ENCODE results near the gene SCUBE3.

Gene SCUBE3

GRCh38 chr6:35192301-35192860 is 21.4 kb upstream of the SCUBE3 start:
- TF ChIP-seq CTCF (IDR thresholded peaks at IDR 0.05; ENCODE audit: low read depth, low read length): no peak
- H3K4me3 ChIP-seq (ENCODE audit: low read depth, low read length): no peak overlapping the region
- in situ Hi-C loops (cut with HindIII; ENCODE audit: low sequenced_read_pairs): no loop called here
- DNase-seq (ENCODE audit: low read depth, low spot score): no peak

GRCh38 chr6:35194390-35194789 is 19.4 kb upstream of the SCUBE3 start:
- in situ Hi-C loops (cut with HindIII; ENCODE audit: low sequenced_read_pairs): no loop called here
- no peak overlapping the region for H3K4me3 ChIP-seq (ENCODE audit: low read depth, low read length)
- TF ChIP-seq CTCF (IDR thresholded peaks at IDR 0.05; ENCODE audit: low read depth, low read length): no peak
- DNase-seq (ENCODE audit: low read depth, low spot score): no peak

- no peak overlapping the region for H3K4me3 ChIP-seq (ENCODE audit: low read depth, low read length)
- DNase-seq (ENCODE audit: low read depth, low spot score): no peak
- in situ Hi-C loops (cut with HindIII; ENCODE audit: low sequenced_read_pairs): no loop called here
- no peak for TF ChIP-seq CTCF (IDR thresholded peaks at IDR 0.05; ENCODE audit: low read depth, low read length)
Measured at GRCh38 chr6:35195120-35195780, 18.5 kb upstream of the SCUBE3 start.

GRCh38 chr6:35197196-35197595 is 16.6 kb upstream of the SCUBE3 start:
- no peak overlapping the region for H3K4me3 ChIP-seq (ENCODE audit: low read depth, low read length)
- DNase-seq (ENCODE audit: low read depth, low spot score): no peak
- TF ChIP-seq CTCF (IDR thresholded peaks at IDR 0.05; ENCODE audit: low read depth, low read length): no peak
- in situ Hi-C loops (cut with HindIII; ENCODE audit: low sequenced_read_pairs): no loop called here

- in situ Hi-C loops (cut with HindIII; ENCODE audit: low sequenced_read_pairs): loop anchor here (5.0 kb wide), 1 partner anchor 53 kb away; no protein-coding TSS in a partner anchor
- no peak overlapping the region for H3K4me3 ChIP-seq (ENCODE audit: low read depth, low read length)
- no peak for TF ChIP-seq CTCF (IDR thresholded peaks at IDR 0.05; ENCODE audit: low read depth, low read length)
- DNase-seq (ENCODE audit: low read depth, low spot score): no peak
Measured at GRCh38 chr6:35199866-35200265, 13.9 kb upstream of the SCUBE3 start.

GRCh38 chr6:35202066-35202546 is 11.7 kb upstream of the SCUBE3 start:
- DNase-seq (ENCODE audit: low read depth, low spot score): no peak
- in situ Hi-C loops (cut with HindIII; ENCODE audit: low sequenced_read_pairs): loop anchor here (5.0 kb wide), 1 partner anchor 55 kb away; no protein-coding TSS in a partner anchor
- no peak for TF ChIP-seq CTCF (IDR thresholded peaks at IDR 0.05; ENCODE audit: low read depth, low read length)
- no peak overlapping the region for H3K4me3 ChIP-seq (ENCODE audit: low read depth, low read length)
